Left ventricle myocardium superior (tissue), 1 donor: ENCODE data around the gene TMEM61. TPM values are rescaled to one million over a fixed set of nuclear protein-coding genes. Genes with fewer than 3 reads are reported as not detected.
A peak's percentile ranks its signal among the peaks of the same experiment; 100 is the strongest.

Source experiments
- ATAC-seq: fragments of 200-7000 bp; cut with Tn5 transposase; one replicate; pipeline ENCODE4 v1.9.1; 2020; ENCODE audit warnings: mild to moderate bottlenecking, moderate library complexity
- DNase-seq: peaks from one replicate; pipeline ENCODE4 v3.0.0-alpha.2; 2020
- intact Hi-C: fragments of 100-400 bp; cut with micrococcal nuclease; formaldehyde crosslinking; loops from one replicate; pipeline ENCODE4 v1.11.0; 2022
- total RNA-seq: library from RNA; stranded (reverse); fragmentation: NEBNext Ultra II Directional; extraction: Animal tissue kit (Norgen Biotek cat#: 25700); gene quantifications from one replicate; pipeline ENCODE4 v1.2.1, GENCODE V29; 2021
- donor health status: DM: no; HTN: yes; CAD: no; lungs with severe emphysema.

Gene TMEM61
- total RNA-seq, 1 donor from 2014 or later = 0.30 TPM

DNA sequence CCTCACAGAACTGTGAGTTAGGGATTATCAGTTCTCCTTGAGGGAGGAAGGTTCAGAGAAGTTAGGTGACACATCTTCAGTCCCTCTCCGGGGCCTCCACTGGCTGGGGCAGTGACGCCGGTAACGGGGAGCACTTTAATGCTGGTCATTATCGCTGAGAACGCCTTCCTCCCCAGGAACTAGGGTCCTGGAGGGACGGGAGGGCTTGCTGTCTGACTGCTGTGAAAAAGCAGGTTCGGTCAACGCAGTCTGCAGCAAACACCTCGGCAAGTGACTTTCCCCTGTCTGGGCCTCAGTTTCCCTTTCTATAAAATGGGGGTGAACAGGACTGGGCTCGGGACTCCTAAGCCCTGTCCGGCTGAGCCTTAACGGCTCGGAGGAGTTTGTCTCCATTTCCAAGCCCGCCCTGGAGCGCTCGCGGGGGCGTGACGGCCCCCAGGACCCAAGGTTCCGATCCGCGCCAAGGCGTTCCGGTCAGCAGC is 341 bp upstream of the TMEM61 start:
- intact Hi-C loops = no loop called here
- DNase-seq = no peak
- no peak for ATAC-seq

DNA sequence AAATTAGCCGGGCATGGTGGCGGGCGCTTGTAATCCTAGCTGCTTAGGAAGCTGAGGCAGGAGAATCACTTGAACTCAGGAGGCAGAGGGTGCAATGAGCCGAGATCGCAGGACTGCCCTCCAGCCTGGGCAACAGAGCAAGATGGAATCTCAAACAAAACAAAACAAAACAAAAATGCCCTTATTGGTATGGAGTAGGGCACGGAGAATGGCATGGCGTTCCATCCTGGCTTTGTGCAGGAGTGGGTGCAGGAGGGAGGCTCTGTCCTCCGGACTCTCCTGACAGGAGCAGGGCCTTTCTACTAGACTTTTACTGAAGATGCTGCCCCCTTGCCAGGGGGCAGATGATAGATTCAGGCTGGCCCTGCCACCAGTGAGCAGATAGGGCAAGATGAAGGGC is 1.0 kb downstream of the TMEM61 start:
- ATAC-seq (no peak), DNase-seq (no peak)
- intact Hi-C loops = no loop called here

DNA sequence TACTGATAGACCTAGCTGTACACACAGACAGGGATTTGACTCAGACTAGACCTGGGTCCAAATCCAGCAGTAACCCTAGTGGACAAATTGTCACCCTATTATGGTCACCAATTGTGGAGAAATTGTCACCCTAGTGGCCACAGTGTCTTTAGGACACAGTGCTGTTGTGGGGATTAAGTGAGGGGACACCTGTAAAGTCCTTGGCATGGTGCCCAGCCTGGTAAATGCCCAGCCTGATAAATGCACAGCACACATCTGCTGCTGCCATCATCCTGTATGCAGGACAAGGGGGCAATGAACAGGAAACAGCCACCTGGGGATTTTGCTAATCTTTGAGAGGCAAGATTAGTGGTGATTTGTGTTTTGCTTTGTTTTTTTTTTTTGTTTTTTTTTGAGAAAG is 2.3 kb downstream of the TMEM61 start:
- DNase-seq (no peak), ATAC-seq (no peak)
- intact Hi-C loops = no loop called here

DNA sequence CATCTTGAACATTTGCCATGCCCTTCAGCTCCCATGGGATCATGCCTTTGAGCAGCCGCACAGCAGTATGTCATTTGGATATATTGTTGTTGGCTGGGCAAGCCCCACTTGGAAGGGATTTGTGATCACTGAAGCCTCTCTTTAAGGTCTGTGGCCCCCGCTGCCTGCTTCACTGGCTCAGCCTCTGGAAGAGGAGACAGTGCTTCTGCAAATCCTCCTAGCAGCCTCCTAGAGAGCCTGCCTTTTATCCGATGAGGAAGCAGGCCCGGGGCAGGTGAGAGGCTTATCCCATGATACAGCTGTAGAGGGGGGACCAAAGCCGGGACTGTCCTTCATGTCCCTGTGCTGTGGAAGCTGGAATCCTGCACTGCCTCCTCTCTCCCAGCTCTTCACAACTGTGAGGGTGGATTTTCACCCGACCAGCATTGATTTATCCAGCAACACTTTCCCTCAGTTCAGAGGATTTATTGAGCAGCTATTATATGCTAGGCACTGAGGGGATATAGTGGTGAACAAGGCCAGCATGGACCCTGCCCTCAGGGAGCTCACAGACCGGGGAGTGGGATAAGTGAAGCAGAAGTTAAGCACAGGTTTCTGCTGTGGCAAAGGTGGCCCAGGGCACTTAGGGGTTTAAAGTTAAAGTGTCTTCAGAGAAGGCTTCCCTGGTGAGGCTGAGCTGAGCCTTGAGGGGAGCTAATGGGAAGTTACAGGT is 3.9 kb downstream of the TMEM61 start:
- intact Hi-C loops = no loop called here
- ATAC-seq = no peak
- DNase-seq = no peak

DNA sequence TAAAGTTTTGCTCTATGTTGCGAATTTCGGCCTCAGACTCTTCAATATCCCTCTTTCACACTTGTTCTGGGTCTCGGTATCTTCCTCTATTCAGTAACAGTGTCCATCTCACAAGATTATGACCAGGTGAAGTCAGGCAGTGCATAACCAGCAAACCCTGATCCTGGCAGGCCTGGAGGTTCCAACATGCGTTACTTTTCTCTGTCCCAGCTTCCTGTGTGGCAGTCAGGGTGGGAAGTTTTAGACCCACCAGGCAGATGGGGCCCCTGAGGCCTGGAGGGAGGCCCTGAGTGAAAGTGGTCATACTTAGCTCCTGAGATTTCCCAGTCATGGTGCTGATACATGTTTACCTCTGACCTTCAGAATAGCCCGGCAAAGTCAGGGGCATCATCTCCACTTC is 5.1 kb downstream of the TMEM61 start:
- ATAC-seq (no peak), DNase-seq (no peak)
- intact Hi-C loops = no loop called here

DNA sequence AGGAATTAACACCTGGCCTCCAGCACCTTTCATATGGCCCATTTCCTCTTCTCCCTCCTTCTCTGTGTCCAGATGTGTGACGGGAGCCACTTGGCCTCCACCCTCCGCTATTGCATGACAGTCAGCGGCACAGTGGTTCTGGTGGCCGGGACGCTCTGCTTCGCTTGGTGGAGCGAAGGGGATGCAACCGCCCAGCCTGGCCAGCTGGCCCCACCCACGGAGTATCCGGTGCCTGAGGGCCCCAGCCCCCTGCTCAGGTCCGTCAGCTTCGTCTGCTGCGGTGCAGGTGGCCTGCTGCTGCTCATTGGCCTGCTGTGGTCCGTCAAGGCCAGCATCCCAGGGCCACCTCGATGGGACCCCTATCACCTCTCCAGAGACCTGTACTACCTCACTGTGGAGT is 5.6 kb downstream of the TMEM61 start:
- no peak for ATAC-seq
- intact Hi-C loops = no loop called here
- no peak for DNase-seq

DNA sequence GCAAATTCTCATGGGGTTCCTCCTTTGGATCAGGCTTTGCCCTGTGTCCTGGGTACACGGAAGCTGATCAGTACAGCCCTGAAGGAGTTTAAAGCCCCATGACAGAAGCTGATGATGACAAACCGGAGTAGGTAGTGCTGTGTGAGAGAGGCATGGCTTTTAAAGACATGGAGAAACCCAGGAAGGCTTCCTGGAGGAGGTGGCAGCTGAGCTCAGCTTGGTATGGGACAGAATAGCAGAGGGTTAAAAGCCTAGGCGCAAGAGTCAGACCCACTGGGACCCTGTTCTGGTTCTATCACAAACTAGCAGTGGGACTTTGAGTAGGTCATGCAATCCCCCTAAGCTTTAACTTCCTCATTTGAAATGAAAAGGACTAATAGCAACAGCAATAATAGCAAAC is 6.1 kb downstream of the TMEM61 start:
- no peak for ATAC-seq
- no peak for DNase-seq
- intact Hi-C loops = no loop called here

DNA sequence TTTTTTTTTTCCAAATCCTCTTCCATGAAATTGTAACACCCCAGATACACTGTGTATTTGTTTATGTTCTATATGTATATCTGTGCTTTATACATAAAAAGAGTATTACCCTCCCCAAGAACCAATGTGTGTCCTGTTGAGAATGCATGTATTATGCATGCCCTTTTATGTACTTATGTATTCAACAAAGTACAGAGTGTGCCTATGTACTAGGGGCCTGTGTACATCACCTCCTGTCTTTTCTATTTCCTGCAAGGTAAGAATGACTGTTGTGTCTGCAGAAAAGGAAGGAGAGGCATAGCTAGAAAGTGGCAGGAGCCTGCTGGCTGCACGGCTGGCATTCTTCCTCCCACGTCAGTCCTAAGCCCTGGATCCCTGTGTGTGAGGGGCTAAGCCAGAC is 7.0 kb downstream of the TMEM61 start:
- ATAC-seq = no peak
- DNase-seq = no peak
- intact Hi-C loops = no loop called here

DNA sequence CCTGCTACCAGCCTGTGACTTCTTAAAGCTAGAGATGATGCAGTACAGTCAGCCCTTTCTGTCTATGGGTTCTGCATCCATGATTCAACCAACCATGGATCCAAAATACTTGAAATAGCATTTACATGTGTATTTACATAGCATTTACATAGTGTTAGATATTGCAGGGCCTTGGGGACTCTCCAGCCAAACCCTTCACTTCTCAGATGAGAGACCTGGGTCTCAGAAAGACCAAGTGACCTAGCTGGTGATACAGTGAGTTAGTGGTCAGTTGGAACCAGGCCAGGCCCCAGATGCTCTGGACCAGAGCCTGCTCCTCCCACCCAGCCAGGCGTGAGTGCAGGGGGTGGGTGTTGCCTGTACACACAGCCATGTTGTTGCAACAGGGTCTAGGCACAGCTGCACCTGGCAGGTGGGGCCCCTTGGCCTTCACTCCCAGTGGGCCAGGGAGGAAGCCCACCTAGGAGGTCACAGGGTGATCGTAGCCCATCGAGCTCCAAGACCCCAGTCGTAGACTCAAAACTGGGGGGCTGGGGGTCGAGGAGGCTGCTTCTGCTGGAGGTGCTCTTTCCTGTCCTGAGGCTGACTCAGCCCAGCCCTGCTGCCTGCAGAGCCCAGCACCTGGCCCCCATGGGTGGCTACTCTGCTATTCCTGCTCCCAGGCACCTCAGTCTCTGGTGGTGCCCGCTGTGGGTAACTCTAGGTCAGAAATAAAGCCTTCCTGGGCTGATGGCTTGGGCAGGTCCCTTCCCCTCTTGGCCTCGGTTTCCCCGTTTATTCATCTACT is 7.7 kb downstream of the TMEM61 start:
- no peak for ATAC-seq
- intact Hi-C loops = no loop called here
- no peak for DNase-seq

DNA sequence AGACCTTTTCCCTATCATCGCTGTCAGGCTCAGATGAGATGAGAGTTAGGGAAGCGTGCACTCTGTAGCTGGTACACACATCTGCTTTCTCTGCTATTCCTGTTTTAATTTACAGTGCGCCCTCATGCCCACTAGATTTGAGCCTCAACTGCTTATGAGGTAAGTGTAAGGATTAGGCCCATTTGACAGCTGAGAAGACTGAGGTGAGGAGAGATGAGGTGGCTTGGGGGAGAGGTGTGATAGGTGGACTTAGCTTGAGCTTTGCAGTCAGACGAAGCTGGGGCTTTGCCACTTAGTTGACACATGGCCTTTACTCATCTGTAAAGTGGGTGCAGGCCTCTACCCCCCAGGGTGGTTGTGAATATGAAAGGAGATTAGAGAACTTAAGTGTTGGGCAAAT is 8.5 kb downstream of the TMEM61 start:
- intact Hi-C loops = no loop called here
- no peak for ATAC-seq
- DNase-seq = no peak

DNA sequence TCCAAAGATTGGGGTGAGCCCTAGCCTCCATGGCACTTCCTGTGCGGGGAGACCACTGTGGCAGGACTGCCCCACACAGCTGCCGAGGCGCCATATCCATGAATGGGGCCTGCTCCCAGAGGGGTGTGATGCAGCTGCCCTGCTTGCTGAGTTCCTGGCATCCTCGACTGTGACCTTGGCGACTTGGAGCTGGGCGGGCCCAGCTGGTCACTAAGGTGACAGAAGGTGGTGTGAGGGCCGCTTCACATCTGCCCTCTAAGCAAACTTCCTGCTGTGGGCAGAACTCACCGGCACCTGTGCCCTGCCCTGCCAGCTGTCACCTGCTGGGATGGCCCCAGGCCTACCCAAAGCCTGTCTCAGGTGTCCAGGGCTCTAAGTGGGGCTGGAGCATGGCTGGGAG is 9.0 kb downstream of the TMEM61 start:
- intact Hi-C loops = no loop called here
- ATAC-seq (no peak), DNase-seq (no peak)

DNA sequence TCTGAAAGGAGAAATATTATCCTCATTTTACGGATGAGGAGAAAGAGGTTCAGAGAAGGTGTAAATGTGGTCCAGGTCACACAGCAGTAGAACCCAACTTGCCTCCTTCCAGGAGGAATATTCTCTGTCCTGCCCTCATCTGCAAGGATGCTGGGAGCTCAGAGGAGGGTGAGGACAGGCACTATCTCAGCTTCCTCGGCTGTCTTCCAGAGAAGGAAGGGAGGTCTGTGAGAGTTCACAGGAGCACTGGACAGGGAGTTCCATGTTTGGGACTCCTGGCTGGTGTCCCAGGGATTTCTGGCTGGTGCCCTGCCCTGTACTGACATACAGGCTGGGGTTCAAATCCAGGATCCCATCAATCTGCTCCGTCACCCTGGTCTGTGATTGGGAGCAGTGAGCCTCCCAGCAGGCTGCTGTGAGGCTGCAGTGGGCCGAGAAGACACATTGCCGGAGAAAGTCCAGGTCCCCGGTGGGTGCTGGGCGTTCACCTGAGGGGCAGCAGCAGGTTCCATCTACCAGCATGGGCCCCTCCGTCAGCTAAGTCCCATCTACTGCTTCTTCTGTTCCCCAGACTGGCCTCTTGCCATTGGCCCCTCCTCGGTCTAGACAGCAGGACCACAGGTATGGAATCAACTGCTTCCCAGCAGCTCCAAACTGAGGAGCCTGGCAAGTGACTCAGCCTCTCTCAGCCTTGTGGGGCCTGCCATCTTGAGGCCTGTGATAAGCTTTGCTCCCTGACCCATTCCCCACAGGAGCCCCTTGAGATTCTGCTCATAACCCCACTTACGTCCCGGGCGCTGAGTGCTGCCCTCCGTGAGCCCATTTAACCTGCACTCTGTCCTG is 9.8 kb downstream of the TMEM61 start:
- DNase-seq (peak; percentile 68), ATAC-seq (peak; percentile 91)
- intact Hi-C loops = no loop called here

DNA sequence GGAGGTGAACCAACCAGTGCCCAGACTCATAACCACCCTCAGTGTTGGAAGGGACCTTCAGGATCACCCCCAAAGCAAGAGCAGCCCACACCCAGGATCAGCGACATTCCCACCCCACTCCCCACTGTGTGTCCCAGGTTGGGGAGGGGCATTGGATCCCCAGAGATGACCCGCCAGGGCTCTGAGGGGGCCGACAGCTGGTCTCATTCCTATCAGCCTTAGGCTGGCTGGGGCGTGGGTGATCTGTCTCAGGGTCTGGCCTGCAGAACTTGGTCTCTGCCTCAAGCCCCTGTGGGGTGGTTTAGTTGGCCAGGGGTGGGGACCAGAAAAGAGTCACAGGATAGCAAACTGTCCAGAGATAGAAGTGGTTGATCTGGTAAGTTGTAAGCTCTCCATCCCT is 10.5 kb downstream of the TMEM61 start:
- DNase-seq (no peak), ATAC-seq (no peak)
- intact Hi-C loops = no loop called here

DNA sequence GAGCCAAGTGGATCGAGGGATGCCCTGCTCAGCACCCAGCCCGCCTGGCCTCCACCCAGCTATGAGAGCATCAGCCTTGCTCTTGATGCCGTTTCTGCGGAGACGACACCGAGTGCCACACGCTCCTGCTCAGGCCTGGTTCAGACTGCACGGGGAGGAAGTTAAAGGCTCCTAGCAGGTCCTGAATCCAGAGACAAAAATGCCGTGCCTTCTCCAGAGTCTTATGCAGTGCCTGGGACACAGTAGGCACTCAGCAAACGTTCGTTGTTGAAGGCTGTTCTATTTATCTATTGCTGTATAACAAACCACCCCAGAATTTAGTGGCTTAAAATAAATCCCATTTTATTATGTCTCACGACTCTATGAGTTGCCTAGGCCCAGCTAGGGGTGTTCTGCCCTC is 11.5 kb downstream of the TMEM61 start:
- intact Hi-C loops = no loop called here
- ATAC-seq (no peak), DNase-seq (no peak)

DNA sequence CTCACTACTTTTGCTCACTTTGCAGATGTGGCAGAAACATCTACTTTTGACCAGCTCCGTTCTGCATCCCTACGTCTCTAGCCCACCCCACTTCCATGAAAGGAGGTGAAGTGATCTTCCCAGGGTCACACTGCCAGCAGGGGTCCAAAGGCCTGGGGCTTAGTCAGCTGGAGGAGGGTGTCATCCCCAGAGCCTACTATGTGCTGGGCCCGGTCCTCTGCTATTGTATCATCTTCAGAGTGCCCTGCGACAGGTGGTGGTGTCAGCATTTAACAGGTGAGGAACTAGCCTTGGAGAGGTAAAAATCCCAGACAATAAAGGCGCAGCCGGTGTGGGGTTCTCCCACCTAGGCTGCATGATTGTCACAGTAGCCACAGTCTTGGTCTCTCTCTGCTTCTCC is 12.7 kb downstream of the TMEM61 start:
- intact Hi-C loops = no loop called here
- ATAC-seq (no peak), DNase-seq (no peak)

DNA sequence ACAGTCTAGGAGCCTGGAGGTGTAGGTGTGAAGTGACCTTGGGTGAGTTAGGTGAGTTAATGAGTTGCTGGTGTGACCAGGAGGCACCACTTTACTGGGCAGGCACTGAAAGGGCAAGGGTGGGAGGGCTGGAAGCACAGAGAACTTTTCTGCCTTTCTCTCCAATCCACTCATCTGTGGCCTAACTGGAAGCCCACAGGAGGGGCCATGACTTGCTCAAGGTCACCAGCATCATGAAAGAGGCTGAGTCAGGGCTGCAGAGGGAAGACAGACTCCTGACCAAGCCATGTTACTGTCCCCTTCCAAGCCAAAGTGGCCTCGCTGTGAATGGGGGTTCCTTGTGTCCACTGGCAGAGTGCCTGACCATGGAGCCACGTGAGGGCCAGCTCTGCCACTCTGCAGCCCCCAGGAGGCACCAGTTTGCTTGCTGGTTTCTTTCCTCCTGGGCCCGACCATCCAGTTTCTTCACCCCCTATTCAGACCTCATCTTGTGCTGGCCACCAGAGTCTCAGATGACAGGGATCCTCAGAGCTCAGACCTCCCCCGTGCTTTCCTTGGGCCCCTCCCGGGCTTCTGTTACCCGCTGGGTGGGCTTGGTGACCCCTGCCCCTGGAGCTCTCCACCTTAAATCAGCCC is 14.0 kb downstream of the TMEM61 start:
- no peak for DNase-seq
- intact Hi-C loops = no loop called here
- ATAC-seq = no peak

DNA sequence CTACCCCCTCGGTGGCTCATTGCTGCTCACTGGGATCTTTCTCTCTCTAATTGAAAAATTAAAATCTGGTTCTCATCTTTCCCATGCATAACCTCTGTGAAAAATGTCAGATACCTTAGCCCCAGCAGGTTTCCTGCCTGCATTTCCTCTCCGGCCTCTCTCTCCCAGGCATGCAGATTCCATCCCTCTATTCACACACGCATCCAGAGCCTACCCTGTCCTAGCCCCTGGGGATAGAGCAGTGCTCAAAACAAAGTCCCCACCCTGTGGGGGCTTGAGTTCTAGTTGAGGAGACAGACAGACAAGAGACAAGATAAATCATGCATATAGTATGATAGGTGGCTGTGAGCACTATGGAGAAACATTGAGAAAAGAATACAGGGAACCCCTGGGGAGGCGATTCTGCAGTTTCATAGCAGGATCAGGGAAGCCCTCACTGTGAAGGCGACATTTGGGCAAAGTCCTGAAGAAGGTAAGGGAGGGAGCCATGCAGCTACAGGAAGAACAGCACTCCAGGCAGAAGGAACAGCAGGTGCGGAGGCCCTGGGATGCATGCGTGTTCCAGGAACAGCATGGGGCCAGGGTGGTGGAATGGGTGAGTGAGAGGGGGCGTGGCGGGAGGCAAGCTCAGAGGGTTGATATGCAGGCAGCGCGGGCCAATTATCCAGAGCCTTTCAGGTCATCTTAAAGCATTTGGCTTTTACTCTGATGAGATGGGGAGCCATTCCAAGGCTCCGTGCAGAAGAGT is 14.8 kb downstream of the TMEM61 start:
- DNase-seq (no peak), ATAC-seq (no peak)
- intact Hi-C loops = no loop called here

DNA sequence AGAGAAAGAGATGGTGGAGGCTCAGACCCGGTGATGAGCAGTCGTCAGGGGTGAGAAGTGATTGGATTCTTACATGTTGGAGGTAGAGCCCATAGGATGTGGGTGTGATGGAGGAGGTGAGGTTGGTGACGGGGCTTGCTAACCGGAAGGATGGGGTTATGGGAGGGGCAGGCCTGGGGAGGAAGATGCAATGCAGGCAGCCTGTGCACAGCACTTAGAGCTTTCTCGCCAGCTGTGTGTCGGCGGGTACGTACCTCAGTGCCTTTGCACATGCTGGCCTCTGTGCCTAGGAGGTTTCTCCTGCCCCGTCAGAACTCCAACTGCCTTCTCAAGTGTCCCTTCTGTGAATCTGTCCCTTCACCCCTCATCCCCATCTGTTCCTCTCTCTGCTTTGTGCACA is 15.4 kb downstream of the TMEM61 start:
- no peak for DNase-seq
- ATAC-seq = no peak
- intact Hi-C loops = loop anchor here (2.0 kb wide), 1 partner anchor 51 kb away; no protein-coding TSS in a partner anchor

DNA sequence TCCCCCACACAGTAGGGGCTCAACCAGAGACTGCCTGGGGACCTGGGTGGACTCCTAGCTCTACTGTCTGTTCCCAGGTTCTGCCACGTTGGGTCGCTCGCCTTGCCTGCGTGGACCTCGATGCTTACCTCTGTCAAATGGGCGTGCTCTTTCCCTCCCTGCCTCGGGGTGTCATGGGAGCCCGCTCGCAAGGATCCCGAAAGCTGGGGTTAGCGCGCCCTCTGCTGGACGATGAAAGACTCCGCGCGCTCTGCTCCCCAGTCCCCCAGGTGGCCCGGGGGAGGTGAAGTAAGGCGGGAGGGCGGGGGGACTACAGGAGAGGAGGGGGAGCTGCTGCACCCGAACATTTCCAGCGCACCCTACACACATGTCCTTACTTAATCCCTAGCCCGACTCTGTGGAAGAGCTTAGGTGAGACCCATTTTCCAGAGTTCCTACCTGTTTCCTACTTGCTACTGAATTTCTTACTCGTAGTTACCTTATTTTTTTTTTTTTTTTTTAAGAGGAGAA is 16.0 kb downstream of the TMEM61 start:
- DNase-seq (peak; percentile 75), ATAC-seq (peak; percentile 88)
- intact Hi-C loops = loop anchor here (2.0 kb wide), 1 partner anchor 52 kb away; no protein-coding TSS in a partner anchor
